Measurements from ENCODE around the gene FOXO6.

DNA sequence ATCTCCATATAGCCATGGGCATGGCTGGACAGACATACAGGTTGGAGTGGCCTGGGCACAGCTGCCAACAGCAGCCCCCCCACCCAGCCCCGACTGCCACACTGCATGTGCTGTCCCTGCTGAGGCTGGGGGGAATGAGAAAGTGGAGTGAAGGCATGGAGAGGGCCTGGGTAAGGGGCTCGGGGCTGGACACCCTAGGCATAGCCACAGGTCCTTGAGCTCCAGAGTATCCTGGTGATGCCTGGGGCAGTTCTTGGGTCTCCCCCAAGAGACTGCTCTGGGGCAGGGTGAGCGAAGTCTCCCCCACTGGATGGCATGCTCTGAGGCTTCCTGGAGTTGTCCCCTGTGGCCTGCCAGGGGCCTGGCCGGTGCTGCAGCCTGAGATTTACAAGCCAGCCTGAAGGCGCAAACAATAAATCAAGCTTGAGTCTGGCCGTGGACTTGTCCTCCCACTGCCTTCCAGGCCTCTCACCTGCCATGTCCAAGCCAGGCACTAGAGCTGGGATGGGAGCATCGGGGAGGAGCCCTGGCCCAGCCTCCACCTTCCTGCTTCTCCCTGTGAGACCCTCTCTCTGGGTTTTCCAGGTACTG, 53.6 kb downstream of the FOXO6 start:
- TF ChIP-seq, protein P1, sequence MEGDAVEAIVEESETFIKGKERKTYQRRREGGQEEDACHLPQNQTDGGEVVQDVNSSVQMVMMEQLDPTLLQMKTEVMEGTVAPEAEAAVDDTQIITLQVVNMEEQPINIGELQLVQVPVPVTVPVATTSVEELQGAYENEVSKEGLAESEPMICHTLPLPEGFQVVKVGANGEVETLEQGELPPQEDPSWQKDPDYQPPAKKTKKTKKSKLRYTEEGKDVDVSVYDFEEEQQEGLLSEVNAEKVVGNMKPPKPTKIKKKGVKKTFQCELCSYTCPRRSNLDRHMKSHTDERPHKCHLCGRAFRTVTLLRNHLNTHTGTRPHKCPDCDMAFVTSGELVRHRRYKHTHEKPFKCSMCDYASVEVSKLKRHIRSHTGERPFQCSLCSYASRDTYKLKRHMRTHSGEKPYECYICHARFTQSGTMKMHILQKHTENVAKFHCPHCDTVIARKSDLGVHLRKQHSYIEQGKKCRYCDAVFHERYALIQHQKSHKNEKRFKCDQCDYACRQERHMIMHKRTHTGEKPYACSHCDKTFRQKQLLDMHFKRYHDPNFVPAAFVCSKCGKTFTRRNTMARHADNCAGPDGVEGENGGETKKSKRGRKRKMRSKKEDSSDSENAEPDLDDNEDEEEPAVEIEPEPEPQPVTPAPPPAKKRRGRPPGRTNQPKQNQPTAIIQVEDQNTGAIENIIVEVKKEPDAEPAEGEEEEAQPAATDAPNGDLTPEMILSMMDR (IDR thresholded peaks at IDR 0.05): no peak
- TF ChIP-seq POLR2A (IDR thresholded peaks at IDR 0.05) (no peak), POLR2AphosphoS5 (IDR thresholded peaks at IDR 0.05) (no peak)
